Common myeloid progenitor, CD34-positive (primary cell): ENCODE measurements around the gene SREK1IP1.

Experiments
- CTCF ChIA-PET: fragments of 350-600 bp; sonication (Branson Sonifier 250); formaldehyde crosslinking; loops from one replicate; lab custom pipeline; 2021; ENCODE audit warnings: antibody characterized with exemption; lab: Charles Lee
- POLR2A ChIA-PET: fragments of 350-600 bp; sonication (Branson Sonifier 250); formaldehyde crosslinking; loops from one replicate; lab custom pipeline; 2021; ENCODE audit warnings: antibody characterized with exemption; lab: Charles Lee
- DNase-seq, 3 donors: peaks; one replicate each; pipeline versions ENCODE4 v3.0.0 to v3.0.0-alpha.2; 2013
- H3K27ac ChIP-seq, 2 experiments: 1 replicate in 1 of 2; 2 replicates in 1 of 2; pipeline ENCODE4 v1.7.0; 2013; ENCODE audit warnings: inconsistent platforms in 2 of 2, low read length in 2 of 2, mild to moderate bottlenecking in 2 of 2, low read depth in 1 of 2, moderate library complexity in 1 of 2; ENCODE audit not compliant: severe bottlenecking in 2 of 2, insufficient read depth in 1 of 2, poor library complexity in 1 of 2
- H3K27me3 ChIP-seq, 5 experiments: replicated peaks in 2 of 5; 1 replicate in 3 of 5; 2 replicates in 2 of 5; pipeline versions ENCODE4 v1.6.1 to v1.7.0; 2013; ENCODE audit warnings: low read length in 4 of 5, mild to moderate bottlenecking in 2 of 5, moderate library complexity in 2 of 5, inconsistent platforms in 1 of 5; ENCODE audit not compliant: insufficient read depth in 5 of 5, control insufficient read depth in 4 of 5
- H3K36me3 ChIP-seq, 4 experiments: 1 replicate in 2 of 4; 2 replicates in 2 of 4; pipeline versions ENCODE4 v1.6.1 to v1.7.0; 2013; ENCODE audit warnings: low read length in 3 of 4, control low read depth in 1 of 4, mild to moderate bottlenecking in 1 of 4; ENCODE audit not compliant: control insufficient read depth in 4 of 4, insufficient read depth in 4 of 4
- H3K4me1 ChIP-seq, 4 experiments: 1 replicate in 3 of 4; 2 replicates in 1 of 4; pipeline versions ENCODE4 v1.6.1 to v1.7.1; 2013; ENCODE audit warnings: low read length in 3 of 4, mild to moderate bottlenecking in 3 of 4, control low read depth in 1 of 4, inconsistent platforms in 1 of 4, moderate library complexity in 1 of 4; ENCODE audit not compliant: control insufficient read depth in 4 of 4, insufficient read depth in 4 of 4; ENCODE audit errors: control extremely low read depth in 1 of 4
- H3K4me3 ChIP-seq, 7 experiments: 1 replicate in 4 of 7; 2 replicates in 3 of 7; pipeline versions ENCODE4 v1.5.1 to v1.7.0; 2013; ENCODE audit warnings: mild to moderate bottlenecking in 7 of 7, low read length in 6 of 7, moderate library complexity in 6 of 7, inconsistent platforms in 2 of 7, low read depth in 2 of 7, control low read depth in 1 of 7; ENCODE audit not compliant: insufficient read depth in 4 of 7, control insufficient read depth in 1 of 7; ENCODE audit errors: extremely low read depth in 1 of 7
- H3K9me3 ChIP-seq, 5 experiments: 1 replicate in 4 of 5; 2 replicates in 1 of 5; pipeline versions ENCODE4 v1.6.1 to v1.7.1; 2013; ENCODE audit warnings: low read length in 4 of 5, mild to moderate bottlenecking in 2 of 5, inconsistent platforms in 1 of 5, low read depth in 1 of 5, moderate library complexity in 1 of 5; ENCODE audit not compliant: control insufficient read depth in 4 of 5, insufficient read depth in 2 of 5; ENCODE audit errors: control extremely low read depth in 1 of 5
- WGBS: methylation state at CpG from one replicate; pipeline ENCODE4 v1.1.5; 2013; ENCODE audit not compliant: insufficient coverage; 5-methylcytosine and 5-hydroxymethylcytosine counted together

SREK1IP1 gene

DNA sequence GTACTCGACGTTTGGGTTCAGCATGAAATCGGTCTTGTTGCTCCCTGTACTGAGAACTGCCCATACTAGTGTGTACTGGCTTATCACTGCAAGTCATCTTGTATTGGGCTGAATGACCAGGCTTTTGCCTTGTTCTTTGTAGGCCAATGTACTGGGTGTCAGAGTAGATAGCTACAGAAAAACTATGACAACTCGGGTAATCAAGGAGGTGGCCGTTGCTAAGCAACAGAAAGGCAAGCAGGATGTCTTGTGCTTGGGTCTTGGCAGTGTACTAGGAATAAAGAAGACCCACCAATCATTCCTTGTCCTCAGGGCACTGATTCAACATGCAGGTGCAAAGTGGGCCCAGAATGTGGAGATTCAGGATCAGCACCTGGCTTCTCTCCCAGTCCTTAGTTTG lies 90.1 kb downstream of the SREK1IP1 start:
- ChIA-PET POLR2A (no interaction called here), CTCF (interaction anchor here (1.4 kb wide), 1 partner anchor 9 kb away, joined by 3 read pairs; no protein-coding TSS in a partner anchor)
- no peaks in the 10 kb centered on the region for H3K36me3 ChIP-seq
- H3K4me1 ChIP-seq = no peaks in the 10 kb centered on the region
- peaks cover 1 to 5% (median 3%) of the 10 kb centered on the region in 5 experiments for H3K27me3 ChIP-seq
- H3K9me3 ChIP-seq = no peaks in the 10 kb centered on the region
- 95% methylated on average over 5 of the region's 5 CpGs for WGBS
- no peak overlapping the region for H3K4me3 ChIP-seq
- H3K27ac ChIP-seq = no peak overlapping the region
- DNase-seq = no peak

DNA sequence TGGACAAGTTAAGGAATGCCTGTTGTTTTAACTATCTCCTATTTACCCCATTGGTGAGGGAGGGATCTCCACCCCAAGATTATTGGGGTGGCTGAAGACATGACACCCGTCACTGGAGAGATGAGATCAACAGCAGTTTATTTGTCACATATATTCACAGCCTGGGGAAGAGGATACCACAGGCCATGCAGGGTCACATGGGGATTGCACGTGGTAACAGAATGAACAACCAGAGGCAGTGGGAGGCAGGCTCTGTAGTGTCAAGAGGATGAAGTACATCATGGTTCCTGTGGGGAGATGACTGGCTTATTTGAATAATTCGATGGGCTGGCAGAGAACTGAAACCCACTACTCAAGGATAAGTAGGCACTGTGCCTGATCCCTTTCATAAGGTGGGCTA lies 96.8 kb downstream of the SREK1IP1 start:
- Histone ChIP-seq H3K27ac (no peak overlapping the region), H3K4me1 (no peaks in the 10 kb centered on the region), H3K4me3 (no peak overlapping the region), H3K9me3 (no peaks in the 10 kb centered on the region), H3K27me3 (no peaks in the 10 kb centered on the region), H3K36me3 (no peaks in the 10 kb centered on the region)
- ChIA-PET POLR2A (no interaction called here), CTCF (no interaction called here)
- DNase-seq = no peak
- WGBS = 100% methylated on average over 3 of the region's 3 CpGs

DNA sequence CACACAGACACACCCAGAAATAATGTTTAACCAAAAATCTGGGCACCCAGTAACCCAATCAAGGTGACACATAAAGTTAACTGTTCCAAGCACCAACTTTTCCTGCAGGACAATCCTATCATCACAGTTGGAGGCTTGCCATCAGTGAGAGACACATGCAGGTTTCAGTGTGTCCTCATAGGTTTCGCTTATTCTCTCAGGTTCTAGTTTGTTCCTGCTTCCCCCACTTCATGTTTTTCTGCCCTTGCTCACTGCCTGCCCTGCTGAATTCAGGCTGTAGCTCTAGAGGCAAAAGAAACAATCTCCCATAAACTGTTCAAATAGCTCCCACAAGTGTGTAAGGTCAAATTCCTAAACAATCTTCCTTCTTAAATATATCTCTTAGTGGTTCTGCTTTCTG lies 98.2 kb downstream of the SREK1IP1 start:
- Histone ChIP-seq H3K4me3 (no peak overlapping the region), H3K9me3 (no peaks in the 10 kb centered on the region), H3K27me3 (peaks cover 0 to 2% (median 0%) of the 10 kb centered on the region in 5 experiments), H3K4me1 (no peaks in the 10 kb centered on the region), H3K36me3 (no peaks in the 10 kb centered on the region), H3K27ac (no peak overlapping the region)
- no peak for DNase-seq
- 100% methylated on average over 1 of the region's 1 CpG for WGBS
- ChIA-PET CTCF (interaction anchor here (1.0 to 1.3 kb wide), 3 partner anchors 10 to 34 kb away, joined by 3 to 4 read pairs (median 4); no protein-coding TSS in a partner anchor), POLR2A (no interaction called here)
